ENCODE results near the gene SH3GL1. TPM values are rescaled to one million over a fixed set of nuclear protein-coding genes. Genes with fewer than 3 reads are reported as not detected.

Gene SH3GL1
- total RNA-seq, 2 donors from 2014 or later: 35.4 to 54.7 TPM

- Histone ChIP-seq H3K36me3 (no peaks in the 10 kb centered on the region), H3K27ac (no peak overlapping the region), H3K9me3 (no peaks in the 10 kb centered on the region), H3K4me1 (replicated peaks) (no peaks in the 10 kb centered on the region), H3K4me3 (no peak overlapping the region), H3K27me3 (replicated peaks; ENCODE audit: insufficient read depth) (no peaks in the 10 kb centered on the region)
- intact Hi-C loops (cut with DNase I): no loop called here
- 87% methylated on average over 12 of the region's 12 CpGs for WGBS
- no peak for DNase-seq (ENCODE audit: low spot score)
- no peak for TF ChIP-seq CTCF (IDR thresholded peaks at IDR 0.05)
- TF ChIP-seq POLR2AphosphoS5 (IDR thresholded peaks at IDR 0.05): no peak
- no peak for TF ChIP-seq POLR2A (IDR thresholded peaks at IDR 0.05)
Measured at GRCh38 chr19:4324228-4324627, 76.1 kb downstream of the SH3GL1 start.

DNA sequence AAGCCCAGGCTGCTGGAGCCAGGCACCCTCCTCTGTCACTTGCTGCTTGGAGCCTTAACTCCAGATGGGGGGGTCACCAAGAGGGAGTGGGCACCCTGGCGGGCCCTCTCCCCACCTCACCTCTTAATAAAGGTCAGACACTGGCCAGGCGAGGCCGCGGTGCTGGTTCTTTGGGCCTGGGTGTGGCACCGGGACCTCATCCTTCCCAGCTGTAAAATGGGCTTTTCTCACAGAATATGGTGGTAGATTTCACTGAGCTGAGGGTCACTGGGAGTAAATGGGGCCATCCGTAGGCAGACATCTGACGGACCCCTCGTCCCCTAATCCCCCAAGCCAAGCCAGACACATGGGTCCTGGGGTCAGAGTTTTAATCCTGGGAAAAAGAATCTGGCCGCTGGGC lies 76.7 kb downstream of the SH3GL1 start:
- intact Hi-C loops (cut with DNase I): no loop called here
- H3K4me3 ChIP-seq: no peak overlapping the region
- 98% methylated on average over 7 of the region's 9 CpGs for WGBS
- no peak for DNase-seq (ENCODE audit: low spot score)
- H3K4me1 ChIP-seq (replicated peaks): no peaks in the 10 kb centered on the region
- no peaks in the 10 kb centered on the region for H3K27me3 ChIP-seq (replicated peaks; ENCODE audit: insufficient read depth)
- no peak overlapping the region for H3K27ac ChIP-seq
- no peaks in the 10 kb centered on the region for H3K9me3 ChIP-seq
- no peaks in the 10 kb centered on the region for H3K36me3 ChIP-seq
- no peak for TF ChIP-seq POLR2AphosphoS5 (IDR thresholded peaks at IDR 0.05)
- no peak for TF ChIP-seq POLR2A (IDR thresholded peaks at IDR 0.05)

- intact Hi-C loops (cut with DNase I): no loop called here
- Histone ChIP-seq H3K9me3 (no peaks in the 10 kb centered on the region), H3K4me1 (replicated peaks) (no peaks in the 10 kb centered on the region), H3K36me3 (no peaks in the 10 kb centered on the region), H3K27ac (no peak overlapping the region), H3K4me3 (no peak overlapping the region), H3K27me3 (replicated peaks; ENCODE audit: insufficient read depth) (no peaks in the 10 kb centered on the region)
- 71% methylated on average over 37 of the region's 37 CpGs for WGBS
- TF ChIP-seq POLR2A (IDR thresholded peaks at IDR 0.05): no peak
- no peak for TF ChIP-seq POLR2AphosphoS5 (IDR thresholded peaks at IDR 0.05)
- no peak for TF ChIP-seq CTCF (IDR thresholded peaks at IDR 0.05)
- no peak for DNase-seq (ENCODE audit: low spot score)
Measured at GRCh38 chr19:4322942-4323665, 77.2 kb downstream of the SH3GL1 start.

- H3K4me1 ChIP-seq (replicated peaks): no peaks in the 10 kb centered on the region
- no peak for DNase-seq (ENCODE audit: low spot score)
- intact Hi-C loops (cut with DNase I): no loop called here
- WGBS: 96% methylated on average over 2 of the region's 2 CpGs
- no peaks in the 10 kb centered on the region for H3K9me3 ChIP-seq
- no peak overlapping the region for H3K27ac ChIP-seq
- no peaks in the 10 kb centered on the region for H3K27me3 ChIP-seq (replicated peaks; ENCODE audit: insufficient read depth)
- H3K4me3 ChIP-seq: no peak overlapping the region
- no peaks in the 10 kb centered on the region for H3K36me3 ChIP-seq
- TF ChIP-seq POLR2A (IDR thresholded peaks at IDR 0.05) (no peak), CTCF (IDR thresholded peaks at IDR 0.05) (no peak), POLR2AphosphoS5 (IDR thresholded peaks at IDR 0.05) (no peak)
Measured at GRCh38 chr19:4320419-4320818, 79.9 kb downstream of the SH3GL1 start.

GRCh38 chr19:4319067-4319718 lies 81.2 kb downstream of the SH3GL1 start:
- Histone ChIP-seq H3K36me3 (no peaks in the 10 kb centered on the region), H3K27ac (no peak overlapping the region), H3K4me3 (no peak overlapping the region), H3K27me3 (replicated peaks; ENCODE audit: insufficient read depth) (no peaks in the 10 kb centered on the region), H3K4me1 (replicated peaks) (no peaks in the 10 kb centered on the region), H3K9me3 (no peaks in the 10 kb centered on the region)
- intact Hi-C loops (cut with DNase I): no loop called here
- WGBS: 98% methylated on average over 2 of the region's 2 CpGs
- DNase-seq (ENCODE audit: low spot score): no peak
- no peak for TF ChIP-seq POLR2AphosphoS5 (IDR thresholded peaks at IDR 0.05)
- no peak for TF ChIP-seq POLR2A (IDR thresholded peaks at IDR 0.05)
- no peak for TF ChIP-seq CTCF (IDR thresholded peaks at IDR 0.05)

Data from prostate gland (tissue), 2 donors.